SK-N-MC (cell line): Measurements from ENCODE around the gene ADAMTSL1.

Experiments used
- EZH2 ChIP-seq: fragments of 200-600 bp; sonication (generic); IDR thresholded peaks from one replicate; pipeline ENCODE4 v1.6.1; 2017; ENCODE audit warnings: antibody characterized with exemption
- POLR2AphosphoS5 ChIP-seq: IDR thresholded peaks from 2 replicates; pipeline ENCODE4 v1.6.1; 2012; ENCODE audit warnings: mild to moderate bottlenecking, low read depth, low read length, borderline replicate concordance

DNA sequence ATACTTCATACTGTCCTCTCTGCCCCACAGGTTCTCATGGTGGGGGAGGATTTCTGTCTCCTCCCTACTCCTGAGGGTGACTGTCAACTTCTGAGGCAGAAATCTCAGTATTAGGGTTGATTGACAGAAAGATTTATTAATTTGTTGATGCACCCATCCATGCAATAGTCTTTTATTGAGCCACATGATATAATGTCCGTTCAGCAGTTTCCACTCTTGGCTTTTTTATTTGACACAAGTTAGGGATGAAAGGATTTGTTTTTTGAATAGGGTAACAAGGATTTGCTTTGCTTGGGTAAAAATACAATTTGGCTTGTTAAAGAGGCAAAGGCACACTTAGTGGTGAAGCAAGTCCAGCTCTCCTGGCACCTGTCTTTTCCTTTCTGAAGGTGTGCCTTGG is 125.0 kb downstream of the ADAMTSL1 start:
- TF ChIP-seq POLR2AphosphoS5, result no peak
- TF ChIP-seq EZH2, result no peak
